Measurements from ENCODE around the gene GPR176.
A peak's percentile ranks its signal among the peaks of the same experiment; 100 is the strongest.

Gene GPR176

DNA sequence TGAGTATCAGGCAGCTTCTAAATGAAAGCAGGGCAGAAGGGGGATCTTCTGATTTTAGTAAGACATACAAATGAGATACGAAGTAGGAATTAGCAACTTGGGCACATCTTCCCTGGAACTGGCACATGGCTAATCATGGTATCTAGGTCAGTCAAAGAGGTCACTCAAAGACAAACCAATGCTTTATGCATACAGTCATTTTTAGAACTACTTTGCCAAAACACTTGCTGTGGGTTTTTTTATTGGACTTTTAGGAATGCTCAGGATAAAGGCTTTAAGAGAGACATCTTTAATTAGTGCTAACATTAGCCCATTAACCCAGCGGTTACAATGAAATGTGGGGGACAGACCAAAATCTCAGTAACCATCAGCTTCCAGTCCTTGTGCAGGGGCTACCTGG, 51.7 kb downstream of the GPR176 start:
- Histone ChIP-seq H3K23ac (ENCODE audit: low read length in 2 of 2) (peak overlapping the region in 1 of 2 experiments; percentile 64), H4K8ac (ENCODE audit: low read length) (no peak overlapping the region), H2AFZ (ENCODE audit: low read depth, low read length) (no peak overlapping the region), H3K9ac (ENCODE audit: low read length) (no peak overlapping the region), H3K36me3 (ENCODE audit: control insufficient read depth in 1 of 2, insufficient read depth in 2 of 2, low read depth in 1 of 2, low read length in 2 of 2) (peaks cover 0 to 4% of the 10 kb centered on the region in 2 experiments), H3K18ac (ENCODE audit: low read depth in 1 of 2, low read length in 2 of 2) (peak overlapping the region in 1 of 2 experiments; percentile 68), H3K14ac (ENCODE audit: low read length in 2 of 2) (no peak overlapping the region), H2BK15ac (ENCODE audit: low read depth, poor library complexity, severe bottlenecking) (no peak overlapping the region), H2AK5ac (ENCODE audit: low read length, severe bottlenecking) (no peak overlapping the region), H3K4me2 (ENCODE audit: low read length, poor library complexity, severe bottlenecking) (no peak overlapping the region), H3K4me1 (ENCODE audit: control insufficient read depth, insufficient read depth, low read depth, low read length) (no peaks in the 10 kb centered on the region), H3K9me3 (ENCODE audit: control insufficient read depth, low read length) (no peaks in the 10 kb centered on the region), H4K91ac (ENCODE audit: low read length) (no peak overlapping the region), H3K4ac (ENCODE audit: low read depth in 1 of 2, low read length in 2 of 2) (no peak overlapping the region), H3K27ac (ENCODE audit: low read length, poor library complexity, severe bottlenecking) (no peak overlapping the region), H3K4me3 (ENCODE audit: insufficient read depth in 1 of 2, low read depth in 1 of 2, low read length in 2 of 2) (no peak overlapping the region), H2BK120ac (ENCODE audit: low read depth, low read length) (no peak overlapping the region), H3K27me3 (ENCODE audit: control insufficient read depth in 1 of 2, insufficient read depth in 1 of 2, low read length in 2 of 2) (no peaks in the 10 kb centered on the region), H3K79me1 (replicated peaks; ENCODE audit: low read length, poor library complexity, severe bottlenecking) (peaks cover 36% of the 10 kb centered on the region), H2BK5ac (ENCODE audit: low read depth, low read length, poor library complexity, severe bottlenecking) (no peak overlapping the region), H2BK12ac (ENCODE audit: low read length in 2 of 2) (peak overlapping the region in 1 of 2 experiments; percentile 21)
- WGBS, result 100% methylated on average over 2 of the region's 2 CpGs
- DNase-seq, result no peak

DNA sequence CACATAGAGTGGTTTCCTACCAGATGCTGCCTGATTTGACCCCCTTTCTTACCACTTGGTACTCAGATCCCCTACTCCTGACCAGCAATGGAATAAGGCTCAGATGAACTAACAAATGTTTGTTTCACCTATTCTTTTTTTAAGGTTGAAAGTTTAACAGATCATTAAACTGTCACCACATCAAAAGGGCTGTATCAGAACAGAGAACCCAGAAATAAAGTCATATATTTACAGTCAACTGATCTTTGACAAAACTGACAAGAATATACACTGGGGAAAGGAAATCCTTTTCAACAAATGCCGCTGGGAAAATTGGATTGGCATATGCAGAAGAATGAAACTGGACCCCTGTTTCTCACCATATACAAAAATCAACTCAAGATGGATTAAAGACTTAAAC, 56.0 kb downstream of the GPR176 start:
- peaks cover 0 to 4% of the 10 kb centered on the region in 2 experiments for H3K36me3 ChIP-seq (ENCODE audit: control insufficient read depth in 1 of 2, insufficient read depth in 2 of 2, low read depth in 1 of 2, low read length in 2 of 2)
- no peak overlapping the region for H2BK15ac ChIP-seq (ENCODE audit: low read depth, poor library complexity, severe bottlenecking)
- no peaks in the 10 kb centered on the region for H3K27me3 ChIP-seq (ENCODE audit: control insufficient read depth in 1 of 2, insufficient read depth in 1 of 2, low read length in 2 of 2)
- no peak overlapping the region for H2BK12ac ChIP-seq (ENCODE audit: low read length in 2 of 2)
- H2AK5ac ChIP-seq (ENCODE audit: low read length, severe bottlenecking), result no peak overlapping the region
- no peak overlapping the region for H3K14ac ChIP-seq (ENCODE audit: low read length in 2 of 2)
- no peaks in the 10 kb centered on the region for H3K4me1 ChIP-seq (ENCODE audit: control insufficient read depth, insufficient read depth, low read depth, low read length)
- 100% methylated on average over 1 of the region's 1 CpG for WGBS
- no peak overlapping the region for H3K9ac ChIP-seq (ENCODE audit: low read length)
- H3K9me3 ChIP-seq (ENCODE audit: control insufficient read depth, low read length), result no peaks in the 10 kb centered on the region
- H3K23ac ChIP-seq (ENCODE audit: low read length in 2 of 2), result no peak overlapping the region
- H4K91ac ChIP-seq (ENCODE audit: low read length), result no peak overlapping the region
- no peak for DNase-seq
- no peak overlapping the region for H3K4ac ChIP-seq (ENCODE audit: low read depth in 1 of 2, low read length in 2 of 2)
- H4K8ac ChIP-seq (ENCODE audit: low read length), result no peak overlapping the region
- no peak overlapping the region for H3K27ac ChIP-seq (ENCODE audit: low read length, poor library complexity, severe bottlenecking)
- H3K79me1 ChIP-seq (replicated peaks; ENCODE audit: low read length, poor library complexity, severe bottlenecking), result peaks cover 25% of the 10 kb centered on the region
- H2BK120ac ChIP-seq (ENCODE audit: low read depth, low read length), result no peak overlapping the region
- no peak overlapping the region for H2BK5ac ChIP-seq (ENCODE audit: low read depth, low read length, poor library complexity, severe bottlenecking)
- no peak overlapping the region for H3K18ac ChIP-seq (ENCODE audit: low read depth in 1 of 2, low read length in 2 of 2)
- H3K4me2 ChIP-seq (ENCODE audit: low read length, poor library complexity, severe bottlenecking), result no peak overlapping the region
- no peak overlapping the region for H2AFZ ChIP-seq (ENCODE audit: low read depth, low read length)
- no peak overlapping the region for H3K4me3 ChIP-seq (ENCODE audit: insufficient read depth in 1 of 2, low read depth in 1 of 2, low read length in 2 of 2)

DNA sequence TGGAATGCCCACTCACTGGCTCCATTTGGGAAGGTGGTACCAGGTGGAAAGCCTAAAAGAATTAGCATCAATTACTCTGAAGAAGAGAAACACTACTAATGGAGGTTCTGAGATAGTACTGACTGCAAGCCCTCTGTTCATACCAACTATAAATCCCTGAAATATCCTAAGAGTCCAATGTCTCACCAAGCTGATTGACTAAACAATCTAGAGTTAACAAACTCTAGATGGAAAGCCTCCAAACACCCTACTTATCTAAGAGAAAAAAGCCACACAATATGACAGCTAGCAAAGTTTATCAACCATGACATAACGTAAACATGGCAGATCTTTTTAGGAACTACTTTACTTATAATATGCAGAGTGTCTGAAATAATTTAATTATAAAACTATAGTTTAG, 59.2 kb downstream of the GPR176 start:
- Histone ChIP-seq H3K27me3 (ENCODE audit: control insufficient read depth in 1 of 2, insufficient read depth in 1 of 2, low read length in 2 of 2) (no peaks in the 10 kb centered on the region), H3K4me3 (ENCODE audit: insufficient read depth in 1 of 2, low read depth in 1 of 2, low read length in 2 of 2) (no peak overlapping the region), H3K4me2 (ENCODE audit: low read length, poor library complexity, severe bottlenecking) (no peak overlapping the region), H2BK120ac (ENCODE audit: low read depth, low read length) (no peak overlapping the region), H2BK5ac (ENCODE audit: low read depth, low read length, poor library complexity, severe bottlenecking) (no peak overlapping the region), H2AK5ac (ENCODE audit: low read length, severe bottlenecking) (no peak overlapping the region), H3K9ac (ENCODE audit: low read length) (no peak overlapping the region), H3K27ac (ENCODE audit: low read length, poor library complexity, severe bottlenecking) (no peak overlapping the region), H3K18ac (ENCODE audit: low read depth in 1 of 2, low read length in 2 of 2) (no peak overlapping the region), H4K8ac (ENCODE audit: low read length) (no peak overlapping the region), H3K79me1 (replicated peaks; ENCODE audit: low read length, poor library complexity, severe bottlenecking) (peaks cover 25% of the 10 kb centered on the region), H4K91ac (ENCODE audit: low read length) (no peak overlapping the region), H3K4me1 (ENCODE audit: control insufficient read depth, insufficient read depth, low read depth, low read length) (peaks cover 4% of the 10 kb centered on the region), H3K14ac (ENCODE audit: low read length in 2 of 2) (no peak overlapping the region), H2BK12ac (ENCODE audit: low read length in 2 of 2) (no peak overlapping the region), H3K23ac (ENCODE audit: low read length in 2 of 2) (no peak overlapping the region), H3K9me3 (ENCODE audit: control insufficient read depth, low read length) (no peaks in the 10 kb centered on the region), H2BK15ac (ENCODE audit: low read depth, poor library complexity, severe bottlenecking) (no peak overlapping the region), H3K36me3 (ENCODE audit: control insufficient read depth in 1 of 2, insufficient read depth in 2 of 2, low read depth in 1 of 2, low read length in 2 of 2) (peaks cover 0 to 4% of the 10 kb centered on the region in 2 experiments), H2AFZ (ENCODE audit: low read depth, low read length) (no peak overlapping the region), H3K4ac (ENCODE audit: low read depth in 1 of 2, low read length in 2 of 2) (no peak overlapping the region)
- 100% methylated on average over 1 of the region's 1 CpG for WGBS
- no peak for DNase-seq

DNA sequence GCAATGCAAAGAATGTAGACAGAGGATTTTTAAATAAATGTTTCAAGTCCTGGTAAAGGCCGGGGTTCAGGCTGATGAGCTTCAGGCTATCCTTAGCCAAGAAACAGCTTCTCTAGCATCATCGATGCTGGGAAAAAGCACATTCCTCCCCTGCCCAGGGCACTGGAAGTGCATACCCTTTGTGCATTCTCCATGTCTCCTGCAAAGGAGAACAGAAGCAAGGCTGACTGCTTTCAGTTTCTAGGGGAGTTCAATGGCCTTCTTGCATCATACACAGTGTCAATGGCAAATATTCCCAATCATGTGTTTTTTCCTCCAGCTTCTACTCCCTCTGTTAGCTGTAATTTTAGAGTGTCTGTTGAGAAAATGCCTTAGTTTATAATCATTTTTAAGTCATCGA, 59.9 kb downstream of the GPR176 start:
- Histone ChIP-seq H3K4ac (ENCODE audit: low read depth in 1 of 2, low read length in 2 of 2) (no peak overlapping the region), H3K79me1 (replicated peaks; ENCODE audit: low read length, poor library complexity, severe bottlenecking) (peaks cover 27% of the 10 kb centered on the region), H2AK5ac (ENCODE audit: low read length, severe bottlenecking) (no peak overlapping the region), H3K14ac (ENCODE audit: low read length in 2 of 2) (no peak overlapping the region), H2BK12ac (ENCODE audit: low read length in 2 of 2) (no peak overlapping the region), H3K23ac (ENCODE audit: low read length in 2 of 2) (no peak overlapping the region), H3K4me1 (ENCODE audit: control insufficient read depth, insufficient read depth, low read depth, low read length) (peaks cover 5% of the 10 kb centered on the region), H3K9ac (ENCODE audit: low read length) (no peak overlapping the region), H3K18ac (ENCODE audit: low read depth in 1 of 2, low read length in 2 of 2) (no peak overlapping the region), H3K27ac (ENCODE audit: low read length, poor library complexity, severe bottlenecking) (peak overlapping the region; percentile 39), H4K8ac (ENCODE audit: low read length) (no peak overlapping the region), H2BK15ac (ENCODE audit: low read depth, poor library complexity, severe bottlenecking) (no peak overlapping the region), H3K27me3 (ENCODE audit: control insufficient read depth in 1 of 2, insufficient read depth in 1 of 2, low read length in 2 of 2) (no peaks in the 10 kb centered on the region), H2BK5ac (ENCODE audit: low read depth, low read length, poor library complexity, severe bottlenecking) (no peak overlapping the region), H4K91ac (ENCODE audit: low read length) (no peak overlapping the region), H3K4me3 (ENCODE audit: insufficient read depth in 1 of 2, low read depth in 1 of 2, low read length in 2 of 2) (no peak overlapping the region), H2AFZ (ENCODE audit: low read depth, low read length) (no peak overlapping the region), H2BK120ac (ENCODE audit: low read depth, low read length) (no peak overlapping the region), H3K9me3 (ENCODE audit: control insufficient read depth, low read length) (no peaks in the 10 kb centered on the region), H3K4me2 (ENCODE audit: low read length, poor library complexity, severe bottlenecking) (no peak overlapping the region), H3K36me3 (ENCODE audit: control insufficient read depth in 1 of 2, insufficient read depth in 2 of 2, low read depth in 1 of 2, low read length in 2 of 2) (peaks cover 0 to 4% of the 10 kb centered on the region in 2 experiments)
- WGBS, result 79% methylated on average over 2 of the region's 3 CpGs
- peak; percentile 65 for DNase-seq

Measured in mesenchymal stem cell (in vitro differentiated cells and primary cell).